Lower lobe of right lung (tissue), 2 donors: Measurements from ENCODE around the gene EPHA3. TPM values are rescaled to one million over a fixed set of nuclear protein-coding genes. Genes with fewer than 3 reads are reported as not detected.

Source experiments
- ATAC-seq, 2 donors: fragments of 200-7000 bp; cut with Tn5 transposase; one replicate each; pipeline ENCODE4 v1.9.1; 2020 to 2022; ENCODE audit warnings: mild to moderate bottlenecking in 2 of 2, moderate library complexity in 2 of 2
- DNase-seq: peaks from one replicate; pipeline ENCODE4 v3.0.0-alpha.2; 2020
- H3K27ac ChIP-seq: fragments of 200-600 bp; one replicate; pipeline ENCODE4 v1.8.0; 2022
- H3K27me3 ChIP-seq: fragments of 200-600 bp; one replicate; pipeline ENCODE4 v1.8.0; 2022; ENCODE audit warnings: low read depth
- H3K36me3 ChIP-seq: fragments of 200-600 bp; one replicate; pipeline ENCODE4 v1.8.0; 2022; ENCODE audit warnings: mild to moderate bottlenecking
- H3K4me1 ChIP-seq: fragments of 200-600 bp; one replicate; pipeline ENCODE4 v1.8.0; 2022
- H3K4me3 ChIP-seq: fragments of 200-600 bp; one replicate; pipeline ENCODE4 v1.8.0; 2022; ENCODE audit warnings: mild to moderate bottlenecking
- H3K9me3 ChIP-seq: fragments of 200-600 bp; one replicate; pipeline ENCODE4 v1.8.0; 2022
- CTCF ChIP-seq: fragments of 200-600 bp; IDR thresholded peaks from one replicate; pipeline ENCODE4 v1.8.0; 2022; ENCODE audit warnings: antibody characterized with exemption, mild to moderate bottlenecking
- intact Hi-C: fragments of 100-400 bp; cut with DNase I; formaldehyde crosslinking; loops from one replicate; pipeline ENCODE4 v1.11.0; 2022
- total RNA-seq: library from RNA; stranded (reverse); fragmentation: NEBNext Ultra II Directional; extraction: Animal tissue kit (Norgen Biotek cat#: 25700); gene quantifications from one replicate; pipeline ENCODE4 v1.2.1, GENCODE V29; 2021
- donor health status: DM: no; HTN: yes; CAD: no; lungs with severe emphysema.

EPHA3 gene
- total RNA-seq, 1 donor from 2014 or later = 1.4 TPM

GRCh38 chr3:89256882-89257281 is 149.5 kb downstream of the EPHA3 start:
- Histone ChIP-seq H3K9me3 (no peaks in the 10 kb centered on the region), H3K4me3 (no peak overlapping the region), H3K4me1 (no peaks in the 10 kb centered on the region), H3K36me3 (no peaks in the 10 kb centered on the region), H3K27ac (no peak overlapping the region), H3K27me3 (no peaks in the 10 kb centered on the region)
- intact Hi-C loops = no loop called here
- TF ChIP-seq CTCF = no peak
- ATAC-seq (no peak), DNase-seq (no peak)

- Histone ChIP-seq H3K27ac (no peak overlapping the region), H3K36me3 (no peaks in the 10 kb centered on the region), H3K4me1 (no peaks in the 10 kb centered on the region), H3K9me3 (no peaks in the 10 kb centered on the region), H3K4me3 (no peak overlapping the region), H3K27me3 (no peaks in the 10 kb centered on the region)
- ATAC-seq (no peak), DNase-seq (no peak)
- intact Hi-C loops = no loop called here
- TF ChIP-seq CTCF = no peak
Measured at GRCh38 chr3:89260721-89261120, 153.3 kb downstream of the EPHA3 start.

- ATAC-seq = no peak
Measured at GRCh38 chr3:89261673-89262072, 154.3 kb downstream of the EPHA3 start.

DNA sequence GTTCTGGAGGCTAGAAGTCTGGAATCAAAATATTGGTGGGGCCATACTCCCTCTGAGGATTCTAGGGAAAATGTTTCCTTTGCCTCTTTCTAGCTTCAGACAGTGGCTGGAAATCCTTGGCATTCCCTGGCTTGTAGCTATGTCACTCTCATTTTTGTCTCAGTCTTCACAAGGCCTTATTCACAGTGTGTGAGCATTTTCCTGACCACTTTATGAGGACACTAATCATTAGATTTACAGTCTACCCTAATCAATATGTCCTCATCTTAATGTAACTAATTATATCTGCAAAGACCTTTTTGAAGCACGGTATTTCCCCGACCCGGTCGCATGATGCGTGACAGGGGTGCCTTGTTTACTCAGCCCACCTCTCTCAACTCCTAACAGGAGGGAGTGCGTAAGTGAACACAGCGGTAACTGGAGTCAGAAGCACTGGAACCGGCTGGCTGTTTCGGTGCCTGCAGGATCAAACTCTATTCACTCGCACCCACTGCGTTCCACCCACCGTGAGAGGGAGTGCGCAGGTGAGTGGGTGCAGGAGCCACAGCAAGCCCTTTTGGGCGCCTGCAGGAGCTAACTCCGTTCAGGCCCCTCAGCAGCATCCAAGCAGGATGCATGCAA is 155.0 kb downstream of the EPHA3 start:
- Histone ChIP-seq H3K27me3 (no peaks in the 10 kb centered on the region), H3K4me3 (no peak overlapping the region), H3K27ac (no peak overlapping the region), H3K9me3 (no peaks in the 10 kb centered on the region), H3K36me3 (no peaks in the 10 kb centered on the region), H3K4me1 (no peaks in the 10 kb centered on the region)
- TF ChIP-seq CTCF = no peak
- DNase-seq (no peak), ATAC-seq (peak in 1 of 2 donors; percentile 23)
- intact Hi-C loops = no loop called here

More at GRCh38 chr3:89261673-89262072, 154.3 kb downstream of the EPHA3 start:
- no peak for TF ChIP-seq CTCF
- H3K27me3 ChIP-seq = no peaks in the 10 kb centered on the region
- H3K9me3 ChIP-seq = no peaks in the 10 kb centered on the region
- H3K27ac ChIP-seq = no peak overlapping the region
- H3K4me3 ChIP-seq = no peak overlapping the region
- DNase-seq = no peak
- H3K4me1 ChIP-seq = no peaks in the 10 kb centered on the region
- intact Hi-C loops = no loop called here
- H3K36me3 ChIP-seq = no peaks in the 10 kb centered on the region

DNA sequence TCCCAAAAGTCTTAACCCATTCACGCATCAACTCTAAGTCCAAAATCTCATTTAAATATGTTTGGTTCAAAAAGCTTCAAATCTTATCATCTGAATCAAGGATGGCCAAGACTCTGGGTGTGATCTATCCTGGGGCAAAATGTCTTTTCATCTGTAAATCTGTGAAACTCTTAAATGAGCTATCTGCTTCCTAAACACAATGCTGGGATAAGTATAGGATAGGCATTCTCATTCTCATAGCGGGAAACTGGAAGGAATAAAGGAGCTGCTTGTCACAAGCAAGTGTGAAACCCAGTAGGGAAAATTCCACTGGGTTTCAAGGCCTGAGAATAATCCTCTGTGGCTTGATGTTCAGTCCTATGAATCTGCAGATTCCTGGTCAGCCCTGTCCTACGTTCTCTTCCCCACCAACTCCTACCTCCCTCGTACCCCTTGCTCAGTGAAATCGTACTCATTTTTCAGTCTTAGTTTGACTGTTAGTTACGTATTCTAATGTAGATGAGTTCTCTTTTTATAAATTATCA is 156.7 kb downstream of the EPHA3 start:
- no peaks in the 10 kb centered on the region for H3K27me3 ChIP-seq
- TF ChIP-seq CTCF = no peak
- no peaks in the 10 kb centered on the region for H3K4me1 ChIP-seq
- no peak overlapping the region for H3K27ac ChIP-seq
- H3K9me3 ChIP-seq = no peaks in the 10 kb centered on the region
- DNase-seq (no peak), ATAC-seq (no peak)
- no peak overlapping the region for H3K4me3 ChIP-seq
- no peaks in the 10 kb centered on the region for H3K36me3 ChIP-seq
- intact Hi-C loops = no loop called here
